KMS-11 (cell line): ENCODE data around the gene TANGO2.

Experiments
- H2AFZ ChIP-seq: fragments of 200-600 bp; sonication (generic); 2 replicates; pipeline ENCODE4 v1.6.1; 2016; ENCODE audit warnings: antibody characterized with exemption, mixed run types, low read depth
- H3K27ac ChIP-seq: fragments of 200-600 bp; sonication (generic); 2 replicates; pipeline ENCODE4 v1.6.1; 2016; ENCODE audit warnings: mild to moderate bottlenecking, mixed run types
- H3K27me3 ChIP-seq: fragments of 200-600 bp; sonication (generic); 2 replicates; pipeline ENCODE4 v1.6.1; 2017; ENCODE audit warnings: mild to moderate bottlenecking, low read depth, mixed run types, moderate library complexity; ENCODE audit not compliant: insufficient read depth
- H3K36me3 ChIP-seq: fragments of 200-600 bp; sonication (generic); 2 replicates; pipeline ENCODE4 v1.6.1; 2017; ENCODE audit warnings: mild to moderate bottlenecking, mixed run types; ENCODE audit not compliant: insufficient read depth
- H3K4me1 ChIP-seq: fragments of 200-600 bp; sonication (generic); 2 replicates; pipeline ENCODE4 v1.6.1; 2016; ENCODE audit warnings: mild to moderate bottlenecking, low read depth, mixed run types; ENCODE audit not compliant: poor library complexity, severe bottlenecking
- H3K4me2 ChIP-seq: fragments of 200-600 bp; sonication (generic); 2 replicates; pipeline ENCODE4 v1.7.0; 2016; ENCODE audit warnings: mild to moderate bottlenecking, mixed run types
- H3K4me3 ChIP-seq: fragments of 200-600 bp; sonication (generic); IDR thresholded peaks from 2 replicates; pipeline ENCODE4 v1.6.1; 2017; ENCODE audit warnings: low read depth, low read length, mixed read lengths; ENCODE audit not compliant: insufficient read depth
- H3K79me2 ChIP-seq: fragments of 200-600 bp; sonication (generic); 2 replicates; pipeline ENCODE4 v1.6.1; 2016; ENCODE audit warnings: low read depth, mixed run types; ENCODE audit not compliant: insufficient read depth
- H3K9ac ChIP-seq: fragments of 200-600 bp; sonication (generic); 2 replicates; pipeline ENCODE4 v1.6.1; 2016; ENCODE audit warnings: mild to moderate bottlenecking, mixed run types
- H4K20me1 ChIP-seq: fragments of 200-600 bp; sonication (generic); 2 replicates; pipeline ENCODE4 v1.6.1; 2016; ENCODE audit warnings: mild to moderate bottlenecking, mixed run types; ENCODE audit not compliant: insufficient read depth
- CTCF ChIP-seq: fragments of 200-600 bp; sonication (generic); conservative IDR thresholded peaks from 2 replicates; pipeline ENCODE4 v1.6.1; 2017; ENCODE audit warnings: low read depth, mild to moderate bottlenecking, antibody characterized with exemption, low read length, moderate library complexity, mixed read lengths

Gene TANGO2

GRCh38 chr22:19976671-19977070 lies 44.2 kb upstream of the TANGO2 start:
- H3K27ac ChIP-seq: no peak overlapping the region
- H4K20me1 ChIP-seq: no peaks in the 10 kb centered on the region
- no peaks in the 10 kb centered on the region for H3K36me3 ChIP-seq
- H3K4me2 ChIP-seq: no peak overlapping the region
- H3K4me1 ChIP-seq: no peaks in the 10 kb centered on the region
- no peak overlapping the region for H3K9ac ChIP-seq
- TF ChIP-seq CTCF: no peak
- no peaks in the 10 kb centered on the region for H3K27me3 ChIP-seq
- no peak overlapping the region for H3K4me3 ChIP-seq
- no peak overlapping the region for H2AFZ ChIP-seq
- no peaks in the 10 kb centered on the region for H3K79me2 ChIP-seq

- TF ChIP-seq CTCF: no peak
- Histone ChIP-seq H2AFZ (no peak overlapping the region), H3K27ac (no peak overlapping the region), H4K20me1 (no peaks in the 10 kb centered on the region), H3K79me2 (no peaks in the 10 kb centered on the region), H3K4me3 (no peak overlapping the region), H3K4me2 (no peak overlapping the region), H3K9ac (no peak overlapping the region), H3K27me3 (no peaks in the 10 kb centered on the region), H3K4me1 (no peaks in the 10 kb centered on the region), H3K36me3 (no peaks in the 10 kb centered on the region)
Measured at GRCh38 chr22:19977296-19978243, 43.3 kb upstream of the TANGO2 start.

GRCh38 chr22:19978748-19979147 lies 42.2 kb upstream of the TANGO2 start:
- H3K4me1 ChIP-seq: no peaks in the 10 kb centered on the region
- H4K20me1 ChIP-seq: no peaks in the 10 kb centered on the region
- H3K4me3 ChIP-seq: no peak overlapping the region
- H3K79me2 ChIP-seq: no peaks in the 10 kb centered on the region
- H3K36me3 ChIP-seq: no peaks in the 10 kb centered on the region
- H3K27me3 ChIP-seq: no peaks in the 10 kb centered on the region
- no peak overlapping the region for H2AFZ ChIP-seq
- H3K4me2 ChIP-seq: no peak overlapping the region
- H3K9ac ChIP-seq: no peak overlapping the region
- no peak for TF ChIP-seq CTCF
- H3K27ac ChIP-seq: no peak overlapping the region

GRCh38 chr22:19979712-19980493 lies 41.0 kb upstream of the TANGO2 start:
- no peak for TF ChIP-seq CTCF
- Histone ChIP-seq H3K27me3 (no peaks in the 10 kb centered on the region), H3K4me3 (no peak overlapping the region), H3K27ac (no peak overlapping the region), H3K4me2 (no peak overlapping the region), H3K36me3 (no peaks in the 10 kb centered on the region), H3K9ac (no peak overlapping the region), H3K79me2 (no peaks in the 10 kb centered on the region), H3K4me1 (peaks cover 3% of the 10 kb centered on the region), H4K20me1 (no peaks in the 10 kb centered on the region), H2AFZ (no peak overlapping the region)
